Stimulated activated naive CD4-positive, alpha-beta T cell treated with Interleukin-2 at 50 U/mL for 16 hours (primary cell): Measurements from ENCODE around the gene RMP24.
"Not testable (repeated sequence)": the region's sequence is repeated elsewhere in the genome, so short reads cannot be mapped to it uniquely, and the experiment has no call there.

Source experiments
- DNase-seq: peaks from one replicate; lab custom pipeline; 2025; lab: John Stamatoyannopoulos, UW

The RMP24 gene

DNA sequence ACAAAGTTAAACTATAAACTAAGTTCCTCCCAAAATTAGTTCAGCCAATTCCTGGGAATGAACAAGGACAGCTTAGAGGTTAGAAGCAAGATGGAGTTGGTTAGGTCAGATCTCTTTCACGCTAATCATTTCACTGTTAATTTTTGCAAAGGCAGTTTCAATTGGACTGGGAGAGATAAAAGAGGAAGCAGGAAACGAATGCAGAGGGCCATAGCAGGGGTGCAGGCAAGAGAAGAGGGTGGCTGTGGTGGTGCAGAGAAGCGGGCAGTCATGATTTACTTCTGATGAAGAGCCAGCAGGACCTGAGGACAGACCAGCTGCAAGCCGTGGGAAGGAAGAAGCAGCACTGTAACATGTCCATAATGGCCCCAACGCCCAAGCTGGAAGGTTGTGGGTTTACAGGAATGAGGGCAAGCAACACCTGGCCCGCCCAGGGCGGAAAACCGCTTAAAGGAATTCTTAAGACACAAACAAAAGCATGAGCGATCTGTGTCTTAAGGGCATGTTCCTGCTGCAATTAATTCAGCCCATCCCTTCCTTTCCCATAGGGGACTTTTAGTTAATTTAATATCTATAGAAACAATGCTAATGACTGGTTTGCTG is 4.1 kb upstream of the RMP24 start:
- DNase-seq = no peak

DNA sequence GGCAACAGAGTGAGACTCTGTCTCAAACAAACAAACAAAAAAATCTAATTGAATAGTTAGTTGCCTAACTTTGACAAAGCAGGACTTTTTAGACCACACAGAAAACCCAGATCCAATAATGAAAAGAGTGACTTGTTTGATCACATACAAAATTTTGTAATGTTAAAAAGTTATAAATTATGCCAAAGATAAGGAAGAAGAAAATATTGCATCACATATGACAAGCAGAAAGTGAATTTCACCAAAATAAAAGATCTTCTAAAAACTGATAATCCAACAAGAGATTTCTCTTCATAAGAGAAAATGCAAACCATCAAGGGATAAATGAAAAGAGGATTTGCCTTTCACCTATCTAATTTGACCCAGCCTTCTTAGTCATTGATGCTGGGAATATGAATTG is 2.8 kb upstream of the RMP24 start:
- no peak for DNase-seq

DNA sequence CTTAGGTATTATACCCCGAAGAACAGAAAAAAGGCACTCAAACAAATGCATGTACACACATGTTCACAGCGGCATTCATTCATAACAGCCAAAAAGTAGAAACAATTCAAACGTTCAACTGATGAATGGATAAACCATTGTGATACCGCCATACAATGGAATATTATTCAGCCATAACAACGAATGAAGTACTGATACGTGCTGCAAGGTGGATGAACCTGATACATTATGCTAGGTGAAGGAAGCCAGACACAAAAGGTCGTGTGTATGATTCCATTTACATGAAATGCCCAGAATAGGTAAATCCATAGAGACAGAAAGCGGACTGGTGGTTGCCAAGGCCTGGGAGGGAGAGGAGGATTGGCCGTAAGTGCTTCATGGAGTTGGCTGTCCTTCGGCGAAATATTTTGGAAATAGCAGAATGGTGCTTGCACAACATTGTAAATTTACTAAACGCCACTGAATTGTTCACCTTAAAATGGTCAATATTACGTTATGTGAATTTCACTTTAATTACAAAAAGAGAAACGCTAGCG is 750 bp upstream of the RMP24 start:
- no peak for DNase-seq

DNA sequence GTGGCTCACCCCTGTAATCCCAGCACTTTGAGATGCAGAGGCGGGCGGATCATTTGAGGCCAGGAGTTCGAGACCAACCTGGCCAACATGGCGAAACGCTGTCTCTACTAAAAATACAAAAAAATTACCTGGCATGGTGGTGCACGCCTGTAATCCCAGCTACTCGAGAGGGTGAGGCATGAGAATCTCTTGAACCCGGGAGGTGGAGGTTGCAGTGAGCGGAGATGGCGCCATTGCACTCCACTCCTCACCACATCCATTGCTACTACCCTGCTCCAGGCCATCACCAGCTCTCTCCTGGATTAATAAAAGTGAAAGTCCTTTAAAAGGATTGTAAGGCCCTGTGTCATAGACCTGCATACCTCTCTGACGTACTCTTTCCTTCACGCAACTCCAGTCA is 1.2 kb downstream of the RMP24 start:
- no peak for DNase-seq

DNA sequence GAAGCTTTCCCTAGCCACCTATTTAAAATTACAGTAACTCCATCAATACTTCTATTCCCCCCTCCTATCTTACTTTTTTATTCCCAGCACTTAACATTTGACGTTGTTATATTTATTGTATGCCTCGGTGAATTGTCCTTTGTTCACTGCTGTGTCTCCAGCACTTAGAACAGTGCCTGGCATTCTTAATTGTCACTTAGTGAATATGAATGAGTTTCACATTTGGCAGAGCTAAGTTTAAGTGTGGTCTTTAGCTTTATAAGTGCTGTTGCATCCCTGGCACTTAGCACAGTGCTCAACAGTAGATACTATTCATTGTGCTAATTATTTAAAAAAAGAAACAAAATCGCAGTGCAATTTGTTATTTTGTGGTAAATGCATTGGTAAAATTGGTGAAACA is 1.7 kb downstream of the RMP24 start:
- DNase-seq = no peak

DNA sequence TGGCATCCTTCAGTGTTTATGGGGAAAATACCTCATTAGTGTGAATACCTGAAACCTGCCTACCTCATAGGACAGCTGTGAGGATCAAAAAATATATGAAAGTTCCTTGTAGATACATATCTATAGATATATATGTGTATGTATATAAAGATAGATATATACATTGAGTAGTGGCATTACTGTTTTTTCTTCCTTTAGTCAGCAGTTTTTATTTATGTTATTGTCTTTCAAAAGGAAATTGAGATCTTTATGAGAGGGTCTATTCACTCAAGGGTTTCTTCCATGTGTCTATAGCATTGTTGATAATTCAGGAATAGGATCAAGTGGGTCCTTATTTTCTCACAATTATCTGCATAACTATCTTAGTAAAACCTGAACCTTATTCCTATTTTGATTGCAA is 6.6 kb downstream of the RMP24 start:
- DNase-seq = no peak

DNA sequence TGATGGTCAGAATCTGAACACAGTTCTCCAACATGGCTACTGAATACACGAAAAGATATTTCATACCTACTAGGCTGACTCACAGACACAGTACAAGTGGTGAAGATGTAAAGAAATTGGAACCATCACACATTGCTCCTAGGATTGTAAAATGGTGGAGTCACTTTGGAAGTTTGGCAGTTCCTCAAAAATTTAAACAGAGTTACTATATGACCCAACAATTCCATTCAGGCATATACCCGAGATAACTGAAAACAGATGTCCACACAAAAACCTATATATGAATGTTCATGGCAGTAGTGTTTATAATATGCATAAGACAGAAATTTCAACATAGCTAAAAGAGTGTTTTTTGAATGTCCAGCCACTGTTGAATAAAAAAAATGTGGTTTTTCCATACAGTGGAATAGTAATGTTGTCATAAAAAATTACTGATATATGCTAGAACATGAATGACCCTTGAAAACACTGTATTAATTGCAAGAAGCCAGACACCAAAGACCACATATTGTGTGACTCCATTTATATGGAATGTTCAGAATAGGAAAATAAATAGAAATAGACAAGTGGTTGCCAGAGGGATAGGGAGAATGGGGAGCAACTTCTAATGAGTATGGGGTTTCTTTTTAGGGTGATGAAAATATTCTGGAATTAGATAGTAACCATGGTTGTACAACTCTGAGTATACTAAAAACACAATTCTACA is 10.1 kb downstream of the RMP24 start:
- no peak for DNase-seq

DNA sequence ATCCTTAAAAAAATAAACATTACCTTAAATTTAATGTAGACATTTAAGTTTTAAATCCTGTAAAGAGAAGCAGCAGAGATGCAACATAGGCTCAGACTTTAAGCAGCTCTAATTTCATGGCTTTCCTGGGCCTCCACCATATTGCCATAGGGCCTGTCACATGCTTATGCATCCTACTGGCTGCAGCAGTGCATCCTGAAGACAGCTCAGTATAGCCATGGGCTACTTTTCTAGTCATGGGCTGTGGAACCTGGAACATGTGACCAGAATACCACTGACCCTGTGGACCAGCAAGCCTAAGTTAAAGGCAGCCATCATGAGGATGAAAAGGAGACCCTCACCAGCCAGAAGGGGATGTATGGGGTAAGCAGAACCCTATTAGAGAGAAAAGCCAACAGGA is 10.7 kb downstream of the RMP24 start:
- no peak for DNase-seq

DNA sequence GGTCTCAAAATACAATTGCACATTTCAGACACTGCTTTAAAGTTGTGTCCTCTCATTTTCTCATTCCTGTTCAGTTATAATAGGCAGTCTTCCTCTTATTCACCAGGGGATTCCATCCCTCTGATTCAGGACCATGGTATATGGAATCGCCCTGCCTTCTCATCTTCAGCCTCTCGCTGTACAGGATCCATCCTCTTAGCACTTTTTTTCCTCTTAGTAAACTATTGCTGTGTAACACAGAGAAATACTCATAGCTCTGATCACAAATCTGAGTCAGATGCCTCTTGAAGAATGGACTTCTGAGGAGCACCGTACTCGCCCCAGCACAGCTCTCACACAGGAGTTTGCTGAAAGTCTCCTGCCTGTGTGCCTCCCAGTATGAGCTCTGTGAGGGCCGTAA is 11.3 kb downstream of the RMP24 start:
- DNase-seq = no peak

DNA sequence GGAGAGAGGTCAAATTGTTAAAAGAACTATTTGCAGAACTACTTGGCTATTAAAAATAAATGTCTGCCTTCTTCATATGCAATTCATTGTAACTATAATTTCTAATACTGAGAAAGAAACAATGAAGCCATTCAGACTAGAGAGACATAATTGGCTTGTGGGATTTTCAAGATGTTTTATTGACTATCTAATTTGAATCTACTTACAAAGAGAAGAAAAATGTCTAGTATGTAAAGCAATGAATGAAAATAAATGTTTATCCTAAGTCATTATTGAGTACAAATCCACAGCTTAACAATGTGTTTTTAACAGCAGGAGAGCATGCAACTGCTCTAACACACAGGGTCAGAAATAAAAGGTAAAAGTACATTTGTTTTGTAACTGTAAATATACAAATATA is 19.2 kb downstream of the RMP24 start:
- no peak for DNase-seq

DNA sequence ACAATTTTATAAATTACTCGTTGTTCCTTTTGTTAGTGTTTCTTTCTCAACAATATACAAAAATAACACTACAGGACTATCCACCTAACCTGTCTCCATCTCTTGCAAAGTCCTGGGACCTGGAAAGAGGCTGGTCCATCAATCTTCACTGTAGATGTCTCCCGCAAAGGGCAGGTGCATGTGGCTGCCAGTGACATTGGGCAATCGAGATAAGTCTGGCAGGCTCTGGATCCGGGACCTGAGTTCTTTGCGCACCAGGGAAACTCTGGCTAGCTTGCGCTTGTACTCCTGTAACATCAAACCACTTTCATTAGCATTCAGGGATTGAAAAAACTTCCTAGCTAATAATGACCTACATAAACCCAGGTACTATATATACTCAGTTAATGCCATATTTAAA is 20.5 kb downstream of the RMP24 start:
- DNase-seq = no peak

DNA sequence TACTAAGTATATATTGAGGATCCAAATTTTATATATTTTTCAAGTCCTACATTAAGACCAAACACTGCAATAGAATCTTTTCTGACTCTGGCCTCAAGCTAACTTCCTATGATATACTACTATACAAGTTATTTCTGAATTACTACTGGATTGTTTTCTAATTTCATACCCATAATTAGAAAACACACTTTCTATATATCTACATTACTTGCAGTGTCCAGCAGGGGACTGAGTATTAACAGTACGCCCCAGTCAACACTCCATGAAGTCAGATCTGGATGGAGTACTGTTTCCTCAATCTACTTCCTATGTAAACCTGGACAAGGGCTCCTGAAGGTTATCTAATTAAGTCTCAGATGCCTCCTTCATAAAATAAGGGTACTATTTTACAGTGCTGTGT is 26.5 kb downstream of the RMP24 start:
- DNase-seq = no peak

DNA sequence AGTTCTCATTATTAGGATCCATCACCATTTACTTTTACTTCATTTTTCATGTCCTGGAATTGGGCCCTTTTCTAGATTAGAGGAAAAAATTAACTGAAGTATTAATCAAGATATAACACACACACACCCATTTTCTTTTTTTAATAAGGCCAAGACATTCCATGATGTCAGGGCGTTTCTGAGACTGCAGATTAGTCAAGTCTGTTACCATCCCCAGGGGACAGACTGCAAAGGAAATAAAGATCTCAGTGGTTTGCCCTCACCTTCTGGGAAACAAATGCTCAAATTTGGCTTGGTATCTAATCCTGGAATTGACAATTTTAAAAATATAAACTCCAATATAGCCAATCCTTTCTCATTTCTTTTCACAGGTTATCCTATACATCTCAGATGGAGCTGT is 27.4 kb downstream of the RMP24 start:
- no peak for DNase-seq

DNA sequence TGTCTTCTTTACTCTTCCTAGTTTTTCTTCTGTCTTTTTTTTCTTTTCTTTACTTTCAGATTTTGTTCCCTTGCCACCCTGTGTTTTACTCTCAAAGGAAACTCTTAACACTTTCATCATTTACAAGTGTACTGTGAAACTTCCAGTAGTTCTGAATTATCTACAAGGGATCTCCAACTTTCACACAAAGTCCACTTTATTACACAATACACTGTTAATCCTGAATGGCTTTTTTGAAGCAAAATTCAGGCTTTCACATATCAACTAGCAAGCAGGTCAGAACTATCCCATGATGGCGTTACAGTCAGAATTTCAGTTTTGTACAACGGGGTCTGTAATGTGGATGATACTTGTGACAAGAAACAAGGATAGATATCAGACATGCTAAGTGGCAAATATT is 34.5 kb downstream of the RMP24 start:
- no peak for DNase-seq

DNA sequence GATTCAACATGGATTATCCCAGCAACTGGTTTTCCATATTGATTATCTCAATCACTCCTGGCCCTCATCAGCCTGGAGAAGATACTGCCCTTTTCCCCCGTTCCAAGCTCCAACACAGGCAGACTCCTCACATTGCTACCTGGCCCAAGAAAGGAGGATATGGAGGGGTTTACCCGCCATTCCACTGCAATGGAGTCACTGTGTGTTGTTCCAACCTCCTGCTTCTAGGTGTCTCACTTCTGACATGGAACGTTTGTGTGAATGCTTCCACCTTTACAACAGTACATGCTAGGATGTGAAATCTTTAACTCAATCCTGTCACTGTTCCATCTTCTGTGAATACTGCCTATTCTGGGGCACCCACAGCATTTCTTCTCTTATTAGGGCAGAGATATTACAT is 36.7 kb downstream of the RMP24 start:
- no peak for DNase-seq

DNA sequence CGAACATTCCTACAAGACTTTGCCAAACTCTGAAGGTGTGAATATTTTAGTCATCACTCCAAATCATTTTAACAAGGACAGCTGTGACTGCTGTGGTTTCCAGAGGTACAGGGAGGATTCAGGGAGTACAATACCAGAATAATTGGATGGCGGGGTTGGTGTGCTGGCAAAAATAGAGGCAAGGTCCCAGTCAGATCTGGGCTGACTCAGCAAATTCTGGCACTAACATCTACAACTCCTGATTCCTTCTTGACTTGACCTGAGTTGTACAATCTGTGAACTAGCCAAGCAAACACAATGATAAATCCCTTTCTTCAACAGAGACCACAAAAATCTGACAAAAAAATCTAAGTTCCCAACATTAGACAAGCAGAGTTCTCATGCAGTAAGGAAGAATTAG is 40.4 kb downstream of the RMP24 start:
- no peak for DNase-seq

DNA sequence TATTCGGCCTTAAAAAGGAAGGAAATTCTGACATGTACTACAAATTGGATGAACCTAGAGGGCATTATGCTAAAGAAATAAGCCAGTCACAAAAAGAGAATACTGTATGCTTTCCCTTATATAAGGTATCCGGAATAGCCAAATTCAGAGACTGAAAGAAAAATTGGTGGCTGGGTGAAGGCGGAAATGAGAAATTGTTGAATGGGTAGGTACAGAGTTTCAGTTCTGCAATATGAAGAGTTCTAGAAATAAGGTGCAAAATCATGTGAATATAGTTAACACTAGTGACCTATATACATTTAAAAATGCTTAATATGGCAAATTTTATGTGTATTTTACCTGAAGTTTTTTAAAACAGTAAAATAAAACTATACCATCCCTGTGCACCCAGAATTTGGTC is 43.1 kb downstream of the RMP24 start:
- DNase-seq = no peak

DNA sequence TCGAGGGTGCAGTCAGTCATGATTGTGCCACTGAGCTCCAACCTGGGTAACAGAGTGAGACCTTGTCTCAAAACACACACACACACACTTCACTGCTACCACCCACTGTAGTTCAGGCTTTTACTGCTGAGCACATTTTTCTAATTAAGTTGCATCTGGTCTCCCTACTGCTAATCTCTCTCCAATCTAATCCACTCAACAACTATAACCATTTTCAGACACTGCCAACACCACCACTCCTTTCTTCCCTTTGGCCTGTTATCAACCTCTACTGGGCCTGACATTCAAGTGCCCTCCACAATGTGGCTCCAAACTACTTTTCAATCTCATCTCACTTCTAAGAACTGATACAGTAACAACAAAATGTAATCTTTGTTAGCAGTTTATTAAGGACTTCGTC is 44.8 kb downstream of the RMP24 start:
- DNase-seq = no peak

DNA sequence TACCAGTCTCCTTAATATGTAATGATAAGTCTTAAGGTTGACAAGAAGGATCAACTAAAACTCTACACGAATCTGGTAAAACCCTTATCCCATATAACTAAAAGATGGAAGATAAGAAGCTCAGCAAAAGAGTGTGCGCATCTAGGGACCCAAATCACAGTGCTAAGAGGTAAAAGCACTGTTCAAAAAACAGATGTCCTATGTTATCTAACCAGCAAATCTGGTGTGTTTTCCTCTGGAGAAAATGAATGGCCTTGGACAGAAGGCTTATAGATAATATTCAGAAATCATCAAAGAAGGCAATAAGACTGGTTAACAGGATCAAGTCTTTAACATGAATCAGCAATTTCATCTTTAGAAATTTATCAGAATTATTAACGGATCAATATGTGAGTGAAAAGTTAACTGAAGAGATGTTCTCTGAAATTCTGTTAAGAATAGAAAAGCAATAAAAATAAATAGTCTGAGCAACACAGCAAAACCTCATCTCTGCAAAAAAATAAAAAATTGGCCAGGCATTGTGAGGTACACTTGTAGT is 47.8 kb downstream of the RMP24 start:
- DNase-seq = no peak

DNA sequence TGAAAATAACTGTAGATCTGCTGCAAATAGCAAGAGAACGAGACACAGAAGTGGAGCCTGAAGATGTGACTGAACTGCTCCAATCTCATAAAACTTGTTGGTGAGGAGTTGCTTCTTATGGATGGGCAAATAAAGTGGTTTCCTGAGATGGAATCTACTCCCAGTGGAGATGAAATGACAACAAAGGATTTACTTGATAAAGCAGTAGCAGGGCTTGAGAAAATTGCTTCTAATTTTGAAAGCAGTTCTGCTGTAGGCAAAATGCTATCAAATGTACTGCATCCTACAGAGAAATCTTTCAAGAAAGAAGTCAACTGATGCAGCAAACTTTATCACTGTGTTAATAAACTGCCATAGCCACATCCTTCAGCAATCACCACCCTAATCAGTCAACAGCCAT is 50.9 kb downstream of the RMP24 start:
- no peak for DNase-seq

DNA sequence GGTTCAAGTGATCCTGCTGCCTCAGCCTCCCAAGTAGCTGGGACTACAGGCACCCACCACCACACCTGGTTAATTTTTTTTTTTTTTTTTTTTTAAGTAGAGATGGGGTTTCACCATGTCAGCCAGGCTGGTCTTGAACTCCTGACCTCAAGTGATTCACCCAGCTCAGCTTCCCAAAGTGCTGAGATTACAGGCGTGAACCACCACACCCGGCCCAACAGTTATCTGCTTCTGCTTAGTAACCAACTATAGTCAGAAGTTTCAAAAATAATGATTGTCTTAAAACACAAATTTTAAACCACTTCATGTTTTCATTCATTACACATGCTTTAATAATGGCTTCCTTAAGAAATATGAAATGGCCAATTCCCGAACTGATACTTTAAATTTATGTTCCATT is 51.8 kb downstream of the RMP24 start:
- DNase-seq = not testable (repeated sequence)

DNA sequence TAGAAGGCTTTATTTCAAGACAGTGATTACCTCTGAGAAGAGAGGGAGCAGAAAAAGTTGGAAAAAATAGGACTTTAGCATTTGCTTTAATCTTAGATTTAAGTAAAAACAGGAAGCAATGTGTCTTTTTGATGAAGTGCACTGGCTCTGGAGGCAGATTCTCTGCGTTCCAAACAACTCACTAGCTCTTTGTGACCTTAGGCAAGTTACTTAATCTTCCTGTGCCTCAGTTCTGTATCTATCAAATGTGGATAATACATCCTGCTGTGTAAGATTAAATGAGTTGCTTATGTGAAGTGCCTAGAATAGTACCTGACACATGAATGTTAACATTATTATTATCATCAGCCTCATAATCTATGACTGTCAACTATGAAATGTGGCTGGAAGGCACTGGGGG is 52.5 kb downstream of the RMP24 start:
- DNase-seq = no peak

DNA sequence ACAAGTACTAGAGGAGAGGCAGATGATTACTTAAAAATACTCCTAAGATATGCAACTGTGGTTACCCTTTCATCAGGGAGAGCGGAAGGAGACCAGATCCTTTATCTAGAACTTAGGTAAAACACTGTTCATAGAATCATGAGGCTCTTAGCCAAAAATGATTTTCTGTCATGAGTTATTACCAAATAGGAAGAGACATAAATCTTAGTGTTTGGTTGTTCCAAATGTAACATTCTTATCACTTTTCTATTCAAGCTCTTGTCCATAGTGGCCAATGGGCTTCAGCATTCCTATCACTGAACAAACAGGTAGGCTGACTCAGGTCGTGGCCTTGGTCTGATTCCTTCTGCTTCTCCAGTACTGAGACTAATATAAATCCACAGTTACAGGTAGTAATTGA is 56.4 kb downstream of the RMP24 start:
- DNase-seq = no peak
